ENCODE results near the gene HM13.

HM13 gene

GRCh38 chr20:31565699-31566318 lies 51.6 kb downstream of the HM13 start:
- Histone ChIP-seq H3K4me1 (ENCODE audit: control insufficient read depth, insufficient read depth, low read depth, low read length) (peaks cover 56% of the 10 kb centered on the region), H3K9me3 (ENCODE audit: control insufficient read depth, low read length) (no peaks in the 10 kb centered on the region), H3K4me2 (ENCODE audit: low read length, poor library complexity, severe bottlenecking) (no peak overlapping the region), H2BK15ac (ENCODE audit: low read depth, poor library complexity, severe bottlenecking) (no peak overlapping the region), H4K91ac (ENCODE audit: low read length) (no peak overlapping the region), H3K14ac (ENCODE audit: low read length in 2 of 2) (no peak overlapping the region), H2AFZ (ENCODE audit: low read depth, low read length) (no peak overlapping the region), H3K18ac (ENCODE audit: low read depth in 1 of 2, low read length in 2 of 2) (no peak overlapping the region), H3K4ac (ENCODE audit: low read depth in 1 of 2, low read length in 2 of 2) (no peak overlapping the region), H2BK5ac (ENCODE audit: low read depth, low read length, poor library complexity, severe bottlenecking) (no peak overlapping the region), H2AK5ac (ENCODE audit: low read length, severe bottlenecking) (peak overlapping the region; percentile 54), H3K27me3 (ENCODE audit: control insufficient read depth in 1 of 2, insufficient read depth in 1 of 2, low read length in 2 of 2) (no peaks in the 10 kb centered on the region), H2BK120ac (ENCODE audit: low read depth, low read length) (no peak overlapping the region), H3K36me3 (ENCODE audit: control insufficient read depth in 1 of 2, insufficient read depth in 2 of 2, low read depth in 1 of 2, low read length in 2 of 2) (peaks cover 81 to 84% of the 10 kb centered on the region in 2 experiments), H3K79me1 (replicated peaks; ENCODE audit: low read length, poor library complexity, severe bottlenecking) (peaks cover 25% of the 10 kb centered on the region), H2BK12ac (ENCODE audit: low read length in 2 of 2) (no peak overlapping the region), H3K4me3 (ENCODE audit: insufficient read depth in 1 of 2, low read depth in 1 of 2, low read length in 2 of 2) (no peak overlapping the region), H3K9ac (ENCODE audit: low read length) (peak overlapping the region; percentile 24), H4K8ac (ENCODE audit: low read length) (no peak overlapping the region), H3K27ac (ENCODE audit: low read length, poor library complexity, severe bottlenecking) (no peak overlapping the region), H3K23ac (ENCODE audit: low read length in 2 of 2) (no peak overlapping the region)
- 98% methylated on average over 6 of the region's 6 CpGs for WGBS
- no peak for DNase-seq

DNA sequence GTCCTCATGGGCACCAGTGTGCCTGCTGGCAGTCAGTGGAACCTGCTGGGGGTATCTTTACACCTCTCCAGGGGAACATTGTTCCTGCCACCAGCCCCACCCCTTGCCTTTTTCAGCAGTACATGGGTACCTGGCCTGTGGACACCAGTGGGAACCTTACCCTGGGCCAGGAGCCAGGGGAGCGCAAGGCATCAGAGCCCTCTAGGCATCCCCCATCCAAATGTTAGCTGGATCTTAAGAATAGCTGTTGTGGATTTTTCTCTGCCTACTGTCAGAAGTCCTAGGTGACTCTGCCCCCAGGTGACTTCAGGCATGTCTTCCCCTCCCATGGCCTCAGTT lies 52.0 kb downstream of the HM13 start:
- peaks cover 25% of the 10 kb centered on the region for H3K79me1 ChIP-seq (replicated peaks; ENCODE audit: low read length, poor library complexity, severe bottlenecking)
- H3K4ac ChIP-seq (ENCODE audit: low read depth in 1 of 2, low read length in 2 of 2), result no peak overlapping the region
- H2BK15ac ChIP-seq (ENCODE audit: low read depth, poor library complexity, severe bottlenecking), result no peak overlapping the region
- no peak overlapping the region for H3K14ac ChIP-seq (ENCODE audit: low read length in 2 of 2)
- WGBS, result 100% methylated on average over 1 of the region's 1 CpG
- H3K9ac ChIP-seq (ENCODE audit: low read length), result peak overlapping the region; percentile 24
- no peak overlapping the region for H3K18ac ChIP-seq (ENCODE audit: low read depth in 1 of 2, low read length in 2 of 2)
- no peak overlapping the region for H3K4me2 ChIP-seq (ENCODE audit: low read length, poor library complexity, severe bottlenecking)
- DNase-seq, result no peak
- no peak overlapping the region for H2AFZ ChIP-seq (ENCODE audit: low read depth, low read length)
- peaks cover 83 to 84% of the 10 kb centered on the region in 2 experiments for H3K36me3 ChIP-seq (ENCODE audit: control insufficient read depth in 1 of 2, insufficient read depth in 2 of 2, low read depth in 1 of 2, low read length in 2 of 2)
- H4K8ac ChIP-seq (ENCODE audit: low read length), result no peak overlapping the region
- H3K27ac ChIP-seq (ENCODE audit: low read length, poor library complexity, severe bottlenecking), result no peak overlapping the region
- H3K23ac ChIP-seq (ENCODE audit: low read length in 2 of 2), result no peak overlapping the region
- no peak overlapping the region for H4K91ac ChIP-seq (ENCODE audit: low read length)
- no peak overlapping the region for H2BK120ac ChIP-seq (ENCODE audit: low read depth, low read length)
- H3K9me3 ChIP-seq (ENCODE audit: control insufficient read depth, low read length), result no peaks in the 10 kb centered on the region
- no peaks in the 10 kb centered on the region for H3K27me3 ChIP-seq (ENCODE audit: control insufficient read depth in 1 of 2, insufficient read depth in 1 of 2, low read length in 2 of 2)
- H3K4me3 ChIP-seq (ENCODE audit: insufficient read depth in 1 of 2, low read depth in 1 of 2, low read length in 2 of 2), result no peak overlapping the region
- no peak overlapping the region for H2BK5ac ChIP-seq (ENCODE audit: low read depth, low read length, poor library complexity, severe bottlenecking)
- H3K4me1 ChIP-seq (ENCODE audit: control insufficient read depth, insufficient read depth, low read depth, low read length), result peaks cover 59% of the 10 kb centered on the region
- no peak overlapping the region for H2BK12ac ChIP-seq (ENCODE audit: low read length in 2 of 2)
- H2AK5ac ChIP-seq (ENCODE audit: low read length, severe bottlenecking), result peak overlapping the region; percentile 54

DNA sequence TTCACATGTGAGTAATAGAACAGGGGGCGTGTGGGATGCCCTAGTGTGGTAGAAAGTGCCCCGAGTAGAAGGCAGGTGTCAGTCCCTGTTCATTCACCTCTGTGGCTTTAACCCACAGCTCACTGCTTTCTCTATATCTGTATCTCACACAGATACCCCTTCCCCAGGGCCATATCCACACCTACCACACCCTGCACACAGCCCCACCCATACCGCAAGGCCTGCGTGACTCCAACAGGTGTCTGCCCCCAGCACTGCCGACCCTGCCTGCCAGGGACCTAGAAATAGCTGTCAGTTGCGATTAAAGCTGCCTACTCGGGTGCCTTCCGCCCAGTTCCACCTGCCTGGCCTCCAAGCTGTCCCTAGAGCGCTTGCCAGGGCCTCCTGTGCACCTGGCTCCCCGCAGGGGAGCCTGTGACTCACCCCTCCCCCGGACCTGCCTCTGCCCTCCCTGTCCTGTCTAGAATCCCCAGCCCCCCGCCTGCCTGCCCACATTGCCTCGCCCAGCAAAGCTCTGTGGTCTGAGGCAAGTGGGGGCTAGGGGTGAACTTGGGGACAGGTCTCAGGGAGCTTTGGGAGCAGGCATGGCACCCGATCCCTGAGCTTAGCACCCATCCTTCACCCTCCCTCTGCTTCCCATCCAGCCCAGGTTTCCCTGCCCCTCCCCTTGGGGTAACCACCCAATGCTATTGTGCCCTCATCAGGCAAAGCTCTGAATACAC lies 52.6 kb downstream of the HM13 start:
- Histone ChIP-seq H3K27ac (ENCODE audit: low read length, poor library complexity, severe bottlenecking) (peak overlapping the region; percentile 0), H3K9me3 (ENCODE audit: control insufficient read depth, low read length) (no peaks in the 10 kb centered on the region), H3K79me1 (replicated peaks; ENCODE audit: low read length, poor library complexity, severe bottlenecking) (peaks cover 25% of the 10 kb centered on the region), H3K4ac (ENCODE audit: low read depth in 1 of 2, low read length in 2 of 2) (no peak overlapping the region), H2AK5ac (ENCODE audit: low read length, severe bottlenecking) (peak overlapping the region; percentile 22), H2BK15ac (ENCODE audit: low read depth, poor library complexity, severe bottlenecking) (no peak overlapping the region), H3K36me3 (ENCODE audit: control insufficient read depth in 1 of 2, insufficient read depth in 2 of 2, low read depth in 1 of 2, low read length in 2 of 2) (peaks cover 78 to 81% of the 10 kb centered on the region in 2 experiments), H3K4me1 (ENCODE audit: control insufficient read depth, insufficient read depth, low read depth, low read length) (peaks cover 54% of the 10 kb centered on the region), H3K14ac (ENCODE audit: low read length in 2 of 2) (no peak overlapping the region), H3K4me3 (ENCODE audit: insufficient read depth in 1 of 2, low read depth in 1 of 2, low read length in 2 of 2) (no peak overlapping the region), H3K23ac (ENCODE audit: low read length in 2 of 2) (no peak overlapping the region), H2AFZ (ENCODE audit: low read depth, low read length) (no peak overlapping the region), H2BK120ac (ENCODE audit: low read depth, low read length) (no peak overlapping the region), H4K8ac (ENCODE audit: low read length) (no peak overlapping the region), H2BK5ac (ENCODE audit: low read depth, low read length, poor library complexity, severe bottlenecking) (no peak overlapping the region), H4K91ac (ENCODE audit: low read length) (peak overlapping the region; percentile 1), H2BK12ac (ENCODE audit: low read length in 2 of 2) (no peak overlapping the region), H3K9ac (ENCODE audit: low read length) (no peak overlapping the region), H3K4me2 (ENCODE audit: low read length, poor library complexity, severe bottlenecking) (peak overlapping the region; percentile 17), H3K27me3 (ENCODE audit: control insufficient read depth in 1 of 2, insufficient read depth in 1 of 2, low read length in 2 of 2) (no peaks in the 10 kb centered on the region), H3K18ac (ENCODE audit: low read depth in 1 of 2, low read length in 2 of 2) (peak overlapping the region in 1 of 2 experiments; percentile 13)
- WGBS, result 93% methylated on average over 12 of the region's 14 CpGs
- no peak for DNase-seq

DNA sequence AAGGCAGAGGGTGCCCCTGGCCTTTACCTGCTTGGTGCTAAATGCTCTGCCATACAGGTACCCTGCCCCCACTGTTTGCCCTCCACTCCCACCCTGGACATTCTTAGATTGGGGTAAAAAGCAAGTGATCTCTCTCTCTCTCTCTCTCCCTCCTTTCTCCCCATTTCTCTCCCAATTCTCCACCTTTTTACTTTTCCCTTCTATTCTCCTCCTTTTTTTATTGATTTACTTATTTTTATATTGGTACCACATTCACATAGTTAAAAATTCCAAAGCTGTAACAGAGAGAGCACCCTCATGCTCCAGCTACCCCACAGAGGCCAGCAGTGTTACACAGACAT lies 53.1 kb downstream of the HM13 start:
- no peaks in the 10 kb centered on the region for H3K27me3 ChIP-seq (ENCODE audit: control insufficient read depth in 1 of 2, insufficient read depth in 1 of 2, low read length in 2 of 2)
- no peak overlapping the region for H2BK120ac ChIP-seq (ENCODE audit: low read depth, low read length)
- peak overlapping the region; percentile 1 for H4K91ac ChIP-seq (ENCODE audit: low read length)
- no peak overlapping the region for H4K8ac ChIP-seq (ENCODE audit: low read length)
- no peak overlapping the region for H2BK15ac ChIP-seq (ENCODE audit: low read depth, poor library complexity, severe bottlenecking)
- H3K36me3 ChIP-seq (ENCODE audit: control insufficient read depth in 1 of 2, insufficient read depth in 2 of 2, low read depth in 1 of 2, low read length in 2 of 2), result peaks cover 73 to 76% of the 10 kb centered on the region in 2 experiments
- no peak overlapping the region for H2BK5ac ChIP-seq (ENCODE audit: low read depth, low read length, poor library complexity, severe bottlenecking)
- H3K14ac ChIP-seq (ENCODE audit: low read length in 2 of 2), result no peak overlapping the region
- no peak overlapping the region for H3K9ac ChIP-seq (ENCODE audit: low read length)
- DNase-seq, result no peak
- no peak overlapping the region for H3K4me3 ChIP-seq (ENCODE audit: insufficient read depth in 1 of 2, low read depth in 1 of 2, low read length in 2 of 2)
- no peak overlapping the region for H3K23ac ChIP-seq (ENCODE audit: low read length in 2 of 2)
- H3K4me1 ChIP-seq (ENCODE audit: control insufficient read depth, insufficient read depth, low read depth, low read length), result peaks cover 53% of the 10 kb centered on the region
- H2BK12ac ChIP-seq (ENCODE audit: low read length in 2 of 2), result no peak overlapping the region
- no peaks in the 10 kb centered on the region for H3K9me3 ChIP-seq (ENCODE audit: control insufficient read depth, low read length)
- H2AK5ac ChIP-seq (ENCODE audit: low read length, severe bottlenecking), result peak overlapping the region; percentile 3
- no peak overlapping the region for H2AFZ ChIP-seq (ENCODE audit: low read depth, low read length)
- no peak overlapping the region for H3K4me2 ChIP-seq (ENCODE audit: low read length, poor library complexity, severe bottlenecking)
- H3K27ac ChIP-seq (ENCODE audit: low read length, poor library complexity, severe bottlenecking), result peak overlapping the region; percentile 0
- no peak overlapping the region for H3K4ac ChIP-seq (ENCODE audit: low read depth in 1 of 2, low read length in 2 of 2)
- no peak overlapping the region for H3K18ac ChIP-seq (ENCODE audit: low read depth in 1 of 2, low read length in 2 of 2)
- H3K79me1 ChIP-seq (replicated peaks; ENCODE audit: low read length, poor library complexity, severe bottlenecking), result peaks cover 21% of the 10 kb centered on the region

All from mesenchymal stem cell (in vitro differentiated cells and primary cell).